Loucy (cell line): Measurements from ENCODE around the gene ZNF41.

Source experiments
- H2AFZ ChIP-seq: fragments of 200-600 bp; sonication (generic); 2 replicates; pipeline ENCODE4 v1.6.0; 2016; ENCODE audit warnings: antibody characterized with exemption, mild to moderate bottlenecking, low read length, moderate library complexity
- H3F3A ChIP-seq: fragments of 200-600 bp; 2 replicates; pipeline ENCODE4 v1.6.0; 2016; ENCODE audit warnings: antibody characterized with exemption, low read depth, mild to moderate bottlenecking
- H3K27me3 ChIP-seq: fragments of 200-600 bp; sonication (generic); 2 replicates; pipeline ENCODE4 v1.6.1; 2014; ENCODE audit warnings: low read length, mild to moderate bottlenecking; ENCODE audit not compliant: insufficient read depth, poor library complexity, severe bottlenecking
- H3K36me3 ChIP-seq: fragments of 200-600 bp; sonication (generic); 2 replicates; pipeline ENCODE4 v1.6.1; 2016; ENCODE audit warnings: low read length; ENCODE audit not compliant: insufficient read depth
- H3K4me1 ChIP-seq: fragments of 200-600 bp; sonication (generic); 2 replicates; pipeline ENCODE4 v1.5.1; 2014; ENCODE audit warnings: low read length, mild to moderate bottlenecking; ENCODE audit not compliant: insufficient read depth, poor library complexity, severe bottlenecking
- H3K4me2 ChIP-seq: fragments of 200-600 bp; sonication (generic); 2 replicates; pipeline ENCODE4 v1.6.0; 2014; ENCODE audit warnings: antibody characterized with exemption, low read length, low read depth, mild to moderate bottlenecking; ENCODE audit not compliant: poor library complexity, severe bottlenecking
- H3K4me3 ChIP-seq: fragments of 200-600 bp; sonication (generic); 2 replicates; pipeline ENCODE4 v1.5.1; 2014; ENCODE audit warnings: low read length, mild to moderate bottlenecking, mixed read lengths; ENCODE audit not compliant: poor library complexity, severe bottlenecking
- H3K79me2 ChIP-seq: fragments of 200-600 bp; sonication (generic); 2 replicates; pipeline ENCODE4 v1.6.1; 2014; ENCODE audit warnings: low read length; ENCODE audit not compliant: insufficient read depth
- H3K9ac ChIP-seq: fragments of 200-600 bp; sonication (generic); 2 replicates; pipeline ENCODE4 v1.6.0; 2014; ENCODE audit warnings: mild to moderate bottlenecking, low read depth, low read length, moderate library complexity; ENCODE audit not compliant: poor library complexity, severe bottlenecking
- H3K9me2 ChIP-seq: fragments of 200-600 bp; sonication (generic); replicated peaks from 2 replicates; pipeline ENCODE4 v1.6.1; 2016; ENCODE audit warnings: low read depth, low read length, mixed read lengths
- H3K9me3 ChIP-seq: fragments of 200-600 bp; sonication (generic); 2 replicates; pipeline ENCODE4 v1.6.1; 2014; ENCODE audit warnings: mild to moderate bottlenecking, antibody characterized with exemption, low read length, low read depth; ENCODE audit not compliant: insufficient read depth
- H4K20me1 ChIP-seq: fragments of 200-600 bp; sonication (generic); 2 replicates; pipeline ENCODE4 v1.6.0; 2014; ENCODE audit warnings: antibody characterized with exemption, low read length, mild to moderate bottlenecking; ENCODE audit not compliant: insufficient read depth, poor library complexity, severe bottlenecking
- EZH2phosphoT487 ChIP-seq: fragments of 200-600 bp; IDR thresholded peaks from 2 replicates; pipeline ENCODE4 v1.6.1; 2018; ENCODE audit warnings: antibody characterized with exemption, mild to moderate bottlenecking, moderate library complexity, borderline replicate concordance
- TF ChIP-seq, protein P1 (sequence below): fragments of 200-600 bp; sonication (generic); conservative IDR thresholded peaks from 2 replicates; pipeline ENCODE4 v1.5.1; 2014; ENCODE audit warnings: mild to moderate bottlenecking, antibody characterized with exemption, low read length

ZNF41 gene

DNA sequence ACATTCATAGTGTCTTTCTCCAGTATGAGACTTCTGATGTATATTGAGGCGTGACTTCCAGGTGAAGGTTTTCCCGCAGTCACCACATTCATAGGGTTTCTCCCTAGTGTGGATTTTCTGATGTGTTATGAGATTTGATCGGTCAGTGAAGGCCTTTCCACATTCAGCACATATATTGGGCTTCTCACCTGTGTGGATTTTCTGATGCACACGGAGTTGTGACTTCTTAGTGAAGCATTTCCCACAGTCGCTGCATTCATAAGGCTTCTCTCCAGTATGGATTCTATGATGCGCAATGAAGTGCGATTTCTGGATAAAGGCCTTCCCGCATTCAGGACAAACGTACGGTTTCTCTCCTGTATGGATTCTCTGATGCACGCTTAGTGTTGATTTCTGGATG, 35.4 kb downstream of the ZNF41 start:
- H3K79me2 ChIP-seq, result no peaks in the 10 kb centered on the region
- H3K9me2 ChIP-seq, result no peaks in the 10 kb centered on the region
- no peaks in the 10 kb centered on the region for H3K4me1 ChIP-seq
- H4K20me1 ChIP-seq, result no peaks in the 10 kb centered on the region
- peaks cover 14% of the 10 kb centered on the region; the same call in 1 of the 2 replicates for H3K36me3 ChIP-seq
- H3K9me3 ChIP-seq, result peaks cover 10% of the 10 kb centered on the region; the same call in 1 of the 2 replicates
- H2AFZ ChIP-seq, result no peak overlapping the region
- no peaks in the 10 kb centered on the region for H3F3A ChIP-seq
- TF ChIP-seq EZH2phosphoT487, result no peak
- TF ChIP-seq, protein P1, sequence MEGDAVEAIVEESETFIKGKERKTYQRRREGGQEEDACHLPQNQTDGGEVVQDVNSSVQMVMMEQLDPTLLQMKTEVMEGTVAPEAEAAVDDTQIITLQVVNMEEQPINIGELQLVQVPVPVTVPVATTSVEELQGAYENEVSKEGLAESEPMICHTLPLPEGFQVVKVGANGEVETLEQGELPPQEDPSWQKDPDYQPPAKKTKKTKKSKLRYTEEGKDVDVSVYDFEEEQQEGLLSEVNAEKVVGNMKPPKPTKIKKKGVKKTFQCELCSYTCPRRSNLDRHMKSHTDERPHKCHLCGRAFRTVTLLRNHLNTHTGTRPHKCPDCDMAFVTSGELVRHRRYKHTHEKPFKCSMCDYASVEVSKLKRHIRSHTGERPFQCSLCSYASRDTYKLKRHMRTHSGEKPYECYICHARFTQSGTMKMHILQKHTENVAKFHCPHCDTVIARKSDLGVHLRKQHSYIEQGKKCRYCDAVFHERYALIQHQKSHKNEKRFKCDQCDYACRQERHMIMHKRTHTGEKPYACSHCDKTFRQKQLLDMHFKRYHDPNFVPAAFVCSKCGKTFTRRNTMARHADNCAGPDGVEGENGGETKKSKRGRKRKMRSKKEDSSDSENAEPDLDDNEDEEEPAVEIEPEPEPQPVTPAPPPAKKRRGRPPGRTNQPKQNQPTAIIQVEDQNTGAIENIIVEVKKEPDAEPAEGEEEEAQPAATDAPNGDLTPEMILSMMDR, result no peak
- no peak overlapping the region for H3K9ac ChIP-seq
- no peak overlapping the region for H3K4me3 ChIP-seq
- no peaks in the 10 kb centered on the region for H3K27me3 ChIP-seq
- H3K4me2 ChIP-seq, result no peak overlapping the region

DNA sequence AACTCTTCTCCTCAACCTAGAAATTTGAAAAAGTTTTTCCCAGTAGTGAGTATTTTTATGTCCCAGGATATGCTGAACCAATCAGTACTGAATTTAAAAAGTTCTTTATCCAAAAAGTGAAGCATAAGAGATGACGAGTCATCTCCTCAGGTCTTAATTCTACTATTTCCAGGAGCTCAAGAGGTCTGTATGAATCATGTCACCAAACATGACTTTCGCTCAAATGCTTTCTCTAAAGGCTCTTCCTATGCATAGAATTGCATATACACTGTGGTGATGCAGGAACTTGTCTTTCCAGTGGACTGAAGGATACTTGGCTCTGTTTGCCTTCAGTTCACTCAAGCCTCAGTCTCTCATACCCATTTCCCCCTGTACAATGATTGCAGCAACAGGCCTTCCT, 36.1 kb downstream of the ZNF41 start:
- Histone ChIP-seq H2AFZ (no peak overlapping the region), H4K20me1 (no peaks in the 10 kb centered on the region), H3K9me3 (peaks cover 10% of the 10 kb centered on the region; the same call in 1 of the 2 replicates), H3K4me2 (no peak overlapping the region), H3K9me2 (no peaks in the 10 kb centered on the region), H3K36me3 (peaks cover 14% of the 10 kb centered on the region; the same call in 1 of the 2 replicates), H3F3A (no peaks in the 10 kb centered on the region), H3K4me3 (no peak overlapping the region), H3K4me1 (no peaks in the 10 kb centered on the region), H3K79me2 (no peaks in the 10 kb centered on the region), H3K9ac (no peak overlapping the region), H3K27me3 (no peaks in the 10 kb centered on the region)
- TF ChIP-seq, protein P1, result no peak
- TF ChIP-seq EZH2phosphoT487, result no peak

DNA sequence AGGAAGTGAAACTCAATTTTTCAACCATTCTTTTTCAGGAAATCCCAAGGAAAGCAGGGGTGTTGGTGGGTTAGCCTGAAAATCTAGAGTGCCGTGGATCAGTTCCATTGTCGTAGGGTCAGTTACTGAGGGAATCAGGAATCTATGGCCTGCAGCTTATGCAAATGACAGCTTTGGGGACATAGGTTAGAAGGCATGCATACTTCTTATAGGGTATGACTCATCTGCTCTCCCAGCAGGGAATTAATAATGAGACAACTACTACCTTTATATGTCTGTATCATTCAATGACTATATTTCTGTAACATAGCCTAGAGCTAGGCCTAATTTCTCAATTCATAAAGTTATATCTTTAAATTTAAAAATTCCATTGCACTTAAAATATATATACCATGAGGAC, 36.6 kb downstream of the ZNF41 start:
- H2AFZ ChIP-seq, result no peak overlapping the region
- no peak overlapping the region for H3K9ac ChIP-seq
- no peaks in the 10 kb centered on the region for H3K9me2 ChIP-seq
- H3K79me2 ChIP-seq, result no peaks in the 10 kb centered on the region
- peaks cover 10% of the 10 kb centered on the region; the same call in 1 of the 2 replicates for H3K9me3 ChIP-seq
- H3K36me3 ChIP-seq, result peaks cover 14% of the 10 kb centered on the region; the same call in 1 of the 2 replicates
- H3K4me3 ChIP-seq, result no peak overlapping the region
- H4K20me1 ChIP-seq, result no peaks in the 10 kb centered on the region
- no peaks in the 10 kb centered on the region for H3F3A ChIP-seq
- TF ChIP-seq, protein P1, result no peak
- no peak for TF ChIP-seq EZH2phosphoT487
- H3K4me1 ChIP-seq, result no peaks in the 10 kb centered on the region
- no peak overlapping the region for H3K4me2 ChIP-seq
- no peaks in the 10 kb centered on the region for H3K27me3 ChIP-seq
